K562 (cell line): ENCODE results near the gene ATP7B. TPM values are rescaled to one million over a fixed set of nuclear protein-coding genes. Genes with fewer than 3 reads are reported as not detected.

Experiments used
- ATAC-seq: fragments of 200-7000 bp; cut with Tn5 transposase; 3 replicates; pipeline ENCODE4 v1.9.1; 2020; ENCODE audit warnings: moderate library complexity
- BruUV-seq: library from RNA; stranded (reverse); fragments of 400-500 nt; replicated peaks from 2 replicates; lab custom pipeline; 2021; lab: Mats Ljungman, UMichigan
- CTCF ChIA-PET: fragments of 300-600 bp; formaldehyde crosslinking; extraction: SDS; loops from one replicate; lab custom pipeline; 2021; ENCODE audit warnings: low intra/inter-chr PET ratio; lab: Yijun Ruan, JAX
- POLR2A ChIA-PET: fragments of 300-600, 350-650 bp; sonication (Branson Sonifier 250); formaldehyde crosslinking; extraction: SDS; loops from one replicate; lab custom pipeline; 2021; ENCODE audit warnings: antibody characterized with exemption, inconsistent platforms; lab: Yijun Ruan, JAX
- DNase-seq, 4 experiments: peaks; one replicate each; pipeline versions ENCODE4 v3.0.0 to v3.0.0-alpha.2; 2011 to 2018; ENCODE audit warnings: low spot score in 3 of 4, mixed read lengths in 3 of 4; ENCODE audit errors: extremely low read depth in 1 of 4
- FAIRE-seq: peaks from 2 replicates; lab custom pipeline; 2011; peaks lifted over from hg19 to GRCh38; lab: Jason Lieb, UNC
- H2AFZ ChIP-seq: 2 replicates; pipeline ENCODE4 v1.6.0; 2011; ENCODE audit warnings: low read depth, low read length, control low read depth, inconsistent platforms
- H3K27ac ChIP-seq: fragments of 200-600 bp; 3 replicates; pipeline ENCODE4 v1.8.0; 2011; ENCODE audit warnings: low read depth, mild to moderate bottlenecking, control low read depth, inconsistent platforms, low read length, moderate library complexity, mixed read lengths; ENCODE audit errors: extremely low read depth
- H3K27me3 ChIP-seq, 2 experiments: fragments of 300-600 bp in 1 of 2; 2 replicates in 1 of 2; 3 replicates in 1 of 2; pipeline versions ENCODE4 v1.6.0 to v1.8.0; 2011; ENCODE audit warnings: inconsistent platforms in 2 of 2, low read length in 2 of 2, mild to moderate bottlenecking in 1 of 2, mixed read lengths in 1 of 2, moderate library complexity in 1 of 2; ENCODE audit not compliant: control insufficient read depth in 2 of 2, insufficient read depth in 2 of 2
- H3K36me3 ChIP-seq: fragments of 300-600 bp; 3 replicates; pipeline ENCODE4 v1.8.0; 2011; ENCODE audit warnings: mild to moderate bottlenecking, low read length, inconsistent platforms; ENCODE audit not compliant: control insufficient read depth, insufficient read depth
- H3K4me1 ChIP-seq, 2 experiments: fragments of 200-600 bp in 1 of 2; replicated peaks in 1 of 2; 2 replicates in 1 of 2; 3 replicates in 1 of 2; pipeline versions ENCODE4 v1.5.1 to v1.8.0; 2011; ENCODE audit warnings: inconsistent platforms in 2 of 2, low read length in 2 of 2, mild to moderate bottlenecking in 1 of 2, mixed read lengths in 1 of 2, moderate library complexity in 1 of 2; ENCODE audit not compliant: control insufficient read depth in 2 of 2, insufficient read depth in 2 of 2
- H3K4me2 ChIP-seq: 2 replicates; pipeline ENCODE4 v1.6.1; 2011; ENCODE audit warnings: low read length, control low read depth, inconsistent platforms, mixed read lengths; ENCODE audit not compliant: insufficient read depth
- H3K4me3 ChIP-seq: fragments of 200-600 bp; sonication (generic), shearing (Covaris generic); 2 replicates; pipeline ENCODE4 v1.5.1; 2016; ENCODE audit warnings: control low read depth, inconsistent platforms
- H3K79me2 ChIP-seq: fragments of 200-600 bp; 3 replicates; pipeline ENCODE4 v1.8.0; 2011; ENCODE audit warnings: low read length, inconsistent platforms; ENCODE audit not compliant: control insufficient read depth, insufficient read depth
- H3K9ac ChIP-seq, 2 experiments: 2 replicates each; pipeline versions ENCODE4 v1.6.0 to v1.6.1; 2011; ENCODE audit warnings: low read depth in 2 of 2, low read length in 2 of 2, control low read depth in 1 of 2, inconsistent platforms in 1 of 2, mild to moderate bottlenecking in 1 of 2, mixed read lengths in 1 of 2; ENCODE audit not compliant: insufficient read depth in 1 of 2
- H3K9me1 ChIP-seq: one replicate; pipeline ENCODE4 v1.6.0; 2011; ENCODE audit warnings: inconsistent platforms, mild to moderate bottlenecking, low read length, moderate library complexity; ENCODE audit not compliant: control insufficient read depth, insufficient read depth
- H3K9me3 ChIP-seq: replicated peaks from 2 replicates; pipeline ENCODE4 v1.5.1; 2011; ENCODE audit warnings: low read depth, low read length, inconsistent platforms; ENCODE audit not compliant: control insufficient read depth, insufficient read depth
- H4K20me1 ChIP-seq: replicated peaks from 2 replicates; pipeline ENCODE4 v1.6.1; 2011; ENCODE audit warnings: low read length, inconsistent platforms, mixed read lengths; ENCODE audit not compliant: control insufficient read depth, insufficient read depth
- CTBP1 ChIP-seq: fragments of 450-650 bp; IDR thresholded peaks from 2 replicates; pipeline ENCODE4 v1.6.1; 2016; ENCODE audit warnings: borderline replicate concordance
- HDAC3 ChIP-seq: fragments of 450-650 bp; IDR thresholded peaks from 2 replicates; pipeline ENCODE4 v1.6.1; 2018; ENCODE audit warnings: borderline replicate concordance, mild to moderate bottlenecking, moderate library complexity; ENCODE audit not compliant: partially characterized antibody
- HEY1 ChIP-seq: fragments of 250-450 bp; sonication (Bioruptor Pico); IDR thresholded peaks from 2 replicates; pipeline ENCODE4 v1.5.0; 2020; ENCODE audit warnings: mild to moderate bottlenecking, moderate library complexity, borderline replicate concordance
- MBD2 ChIP-seq: sonication (generic); IDR thresholded peaks from 2 replicates; pipeline ENCODE4 v1.6.1; 2016; ENCODE audit warnings: low read depth, borderline replicate concordance
- MNT ChIP-seq, 2 experiments: fragments of 450-650 bp; conservative IDR thresholded peaks; 2 replicates each; pipeline ENCODE4 v1.6.1; 2017; ENCODE audit warnings: mild to moderate bottlenecking in 2 of 2, moderate library complexity in 2 of 2
- NKRF ChIP-seq: fragments of 450-650 bp; IDR thresholded peaks from 2 replicates; pipeline ENCODE4 v1.6.1; 2016; ENCODE audit warnings: borderline replicate concordance
- PCBP2 ChIP-seq: fragments of 200-400 bp; formaldehyde crosslinking; IDR thresholded peaks from 2 replicates; pipeline ENCODE4 v1.6.1; 2018; ENCODE audit warnings: low read length, low read depth, mild to moderate bottlenecking, moderate library complexity; ENCODE audit not compliant: poor library complexity, severe bottlenecking
- POU5F1 ChIP-seq: fragments of 150-350 bp; IDR thresholded peaks from 2 replicates; pipeline ENCODE4 v1.6.1; 2014; ENCODE audit warnings: borderline replicate concordance, low read length, low read depth, mild to moderate bottlenecking; ENCODE audit not compliant: partially characterized antibody
- SIX5 ChIP-seq, 2 experiments: IDR thresholded peaks; 2 replicates each; pipeline ENCODE4 v1.6.1; 2011; ENCODE audit warnings: low read length in 2 of 2, borderline replicate concordance in 1 of 2, low read depth in 1 of 2, mild to moderate bottlenecking in 1 of 2, moderate library complexity in 1 of 2; ENCODE audit not compliant: insufficient read depth in 1 of 2
- WHSC1 ChIP-seq: IDR thresholded peaks from one replicate; pipeline ENCODE4 v1.6.1; 2012; ENCODE audit warnings: low read length, control low read depth, inconsistent platforms
- ZNF347 ChIP-seq: fragments of 450-650 bp; formaldehyde crosslinking; IDR thresholded peaks from 2 replicates; pipeline ENCODE4 v1.4.0; 2020; ENCODE audit warnings: low read depth, mild to moderate bottlenecking, moderate library complexity
- WGBS: fragments of 100-300 bp; shearing (Covaris generic); methylation state at CpG from one replicate; pipeline ENCODE4 v1.1.6; 2016; ENCODE audit warnings: low coverage, mixed read lengths; ENCODE audit not compliant: insufficient coverage; ENCODE audit errors: missing lambda C conversion rate; 5-methylcytosine and 5-hydroxymethylcytosine counted together
- in situ Hi-C: fragments of 300-500 bp; cut with MboI; formaldehyde crosslinking; loops from 4 replicates; pipeline ENCODE4 v1.15.0; 2018; ENCODE audit warnings: inconsistent platforms, mixed read lengths
- intact Hi-C: fragments of 100-400 bp; cut with micrococcal nuclease; formaldehyde crosslinking; loops from 2 replicates; pipeline ENCODE4 v1.14.2; 2022
- polyA plus RNA-seq, 8 experiments: library from polyadenylated mRNA; depleted of rRNA in 4 of 8; stranded (reverse) in 5 of 8; unstranded in 3 of 8; fragments of >200 nt; fragmentation: Nextera tagmentation in 2 of 8; fragmentation: Illumina TruSeq in 1 of 8; extraction: Ambion mirVana in 2 of 8; extraction: Trizol in 1 of 8; gene quantifications; 2 replicates each; pipeline versions ENCODE4 v1.2.1 to v1.2.3, GENCODE V29; 2011 to 2014; ENCODE audit warnings: inconsistent platforms in 1 of 8, missing spikeins in 1 of 8
- total RNA-seq, 7 experiments: library from RNA; depleted of rRNA in 6 of 7; stranded (reverse); fragments of >200 nt in 6 of 7; fragmentation: Illumina TruSeq in 2 of 7; extraction: Trizol in 2 of 7; gene quantifications; 2 replicates each; pipeline versions ENCODE4 v1.2.1 to v1.2.3, GENCODE V29; 2011 to 2021; ENCODE audit warnings: low replicate concordance in 1 of 7
- TF ChIP-seq, protein P1 (sequence below): IDR thresholded peaks from 2 replicates; pipeline ENCODE4 v1.6.1; 2011; ENCODE audit warnings: borderline replicate concordance, low read depth, mild to moderate bottlenecking, moderate library complexity, low read length; ENCODE audit not compliant: insufficient read depth, poor library complexity, severe bottlenecking
- TF ChIP-seq, protein P2 (sequence below): IDR thresholded peaks from 2 replicates; pipeline ENCODE4 v1.6.1; 2011; ENCODE audit not compliant: insufficient read length; ENCODE audit errors: extremely low read depth
- TF ChIP-seq, protein P3 (sequence below): IDR thresholded peaks from 3 replicates; pipeline ENCODE4 v1.6.1; 2011; ENCODE audit warnings: borderline replicate concordance, mild to moderate bottlenecking; ENCODE audit not compliant: insufficient read length, insufficient read depth

Gene ATP7B
- total and polyA plus RNA-seq, 9 of the 15 experiments (the other 6 are each of a cell fraction or from before 2014, with no cell fraction given) = 1.1 to 20.4 (median 8.5) TPM

DNA sequence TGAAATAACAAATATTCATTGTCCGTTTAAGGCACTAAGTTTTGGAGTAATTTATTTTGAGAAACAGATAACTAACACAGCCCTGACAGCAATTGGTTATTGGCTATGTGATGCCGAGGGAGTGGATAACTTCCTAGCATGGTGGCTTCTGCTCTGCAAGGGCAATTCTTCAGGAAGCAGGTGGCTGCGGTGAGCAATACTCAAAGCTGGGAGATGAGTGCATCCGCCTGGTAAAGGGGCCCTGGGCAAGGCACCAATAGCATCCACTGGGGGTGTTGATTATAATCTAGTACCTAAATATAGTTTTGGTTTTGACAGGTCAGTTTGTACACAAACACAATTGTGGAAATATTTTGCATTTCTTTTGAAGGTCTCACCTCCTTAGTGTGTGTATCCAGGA, 108.5 kb downstream of the ATP7B start:
- peaks cover 3 to 4% of the 10 kb centered on the region in 2 experiments; a peak in 2 of 5 replicates for H3K4me1 ChIP-seq
- in situ Hi-C loops (no loop called here), intact Hi-C loops (no loop called here)
- H3K4me2 ChIP-seq = no peak overlapping the region
- no peak overlapping the region for H3K4me3 ChIP-seq
- no peak for DNase-seq
- WGBS = 55% methylated on average over 4 of the region's 4 CpGs
- H3K36me3 ChIP-seq = no peaks in the 10 kb centered on the region
- H3K9me1 ChIP-seq = no peaks in the 10 kb centered on the region
- ChIA-PET POLR2A (no interaction called here), CTCF (interaction anchor here (0.6 kb wide), 1 partner anchor 218 kb away, joined by 3 read pairs; no protein-coding TSS in a partner anchor)
- no peaks in the 10 kb centered on the region for H3K27me3 ChIP-seq
- FAIRE-seq = no peak
- H3K27ac ChIP-seq = no peak overlapping the region
- no peak for ATAC-seq
- no peak overlapping the region for H3K9ac ChIP-seq
- BruUV-seq = no TSS peak
- H2AFZ ChIP-seq = no peak overlapping the region
- no peaks in the 10 kb centered on the region for H3K79me2 ChIP-seq
- no peaks in the 10 kb centered on the region for H3K9me3 ChIP-seq
- no peaks in the 10 kb centered on the region for H4K20me1 ChIP-seq
- no peak for TF ChIP-seq NKRF
- no peak for TF ChIP-seq WHSC1
- TF ChIP-seq POU5F1 = no peak
- TF ChIP-seq, protein P1, sequence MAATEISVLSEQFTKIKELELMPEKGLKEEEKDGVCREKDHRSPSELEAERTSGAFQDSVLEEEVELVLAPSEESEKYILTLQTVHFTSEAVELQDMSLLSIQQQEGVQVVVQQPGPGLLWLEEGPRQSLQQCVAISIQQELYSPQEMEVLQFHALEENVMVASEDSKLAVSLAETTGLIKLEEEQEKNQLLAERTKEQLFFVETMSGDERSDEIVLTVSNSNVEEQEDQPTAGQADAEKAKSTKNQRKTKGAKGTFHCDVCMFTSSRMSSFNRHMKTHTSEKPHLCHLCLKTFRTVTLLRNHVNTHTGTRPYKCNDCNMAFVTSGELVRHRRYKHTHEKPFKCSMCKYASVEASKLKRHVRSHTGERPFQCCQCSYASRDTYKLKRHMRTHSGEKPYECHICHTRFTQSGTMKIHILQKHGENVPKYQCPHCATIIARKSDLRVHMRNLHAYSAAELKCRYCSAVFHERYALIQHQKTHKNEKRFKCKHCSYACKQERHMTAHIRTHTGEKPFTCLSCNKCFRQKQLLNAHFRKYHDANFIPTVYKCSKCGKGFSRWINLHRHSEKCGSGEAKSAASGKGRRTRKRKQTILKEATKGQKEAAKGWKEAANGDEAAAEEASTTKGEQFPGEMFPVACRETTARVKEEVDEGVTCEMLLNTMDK = no peak
- no peak for TF ChIP-seq HEY1 (CRISPR knock-in tag)
- no peak for TF ChIP-seq ZNF347 (CRISPR knock-in tag)
- TF ChIP-seq PCBP2 = no peak
- TF ChIP-seq MNT (conservative IDR thresholded peaks at IDR 0.05) = no peak
- no peak for TF ChIP-seq SIX5 (IDR thresholded peaks at IDR 0.05; ENCODE audit: borderline replicate concordance in 1 of 2, insufficient read depth in 1 of 2, low read depth in 1 of 2, low read length in 2 of 2)
- TF ChIP-seq, protein P2, sequence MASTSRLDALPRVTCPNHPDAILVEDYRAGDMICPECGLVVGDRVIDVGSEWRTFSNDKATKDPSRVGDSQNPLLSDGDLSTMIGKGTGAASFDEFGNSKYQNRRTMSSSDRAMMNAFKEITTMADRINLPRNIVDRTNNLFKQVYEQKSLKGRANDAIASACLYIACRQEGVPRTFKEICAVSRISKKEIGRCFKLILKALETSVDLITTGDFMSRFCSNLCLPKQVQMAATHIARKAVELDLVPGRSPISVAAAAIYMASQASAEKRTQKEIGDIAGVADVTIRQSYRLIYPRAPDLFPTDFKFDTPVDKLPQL = no peak
- no peak for TF ChIP-seq HDAC3
- TF ChIP-seq, protein P3, sequence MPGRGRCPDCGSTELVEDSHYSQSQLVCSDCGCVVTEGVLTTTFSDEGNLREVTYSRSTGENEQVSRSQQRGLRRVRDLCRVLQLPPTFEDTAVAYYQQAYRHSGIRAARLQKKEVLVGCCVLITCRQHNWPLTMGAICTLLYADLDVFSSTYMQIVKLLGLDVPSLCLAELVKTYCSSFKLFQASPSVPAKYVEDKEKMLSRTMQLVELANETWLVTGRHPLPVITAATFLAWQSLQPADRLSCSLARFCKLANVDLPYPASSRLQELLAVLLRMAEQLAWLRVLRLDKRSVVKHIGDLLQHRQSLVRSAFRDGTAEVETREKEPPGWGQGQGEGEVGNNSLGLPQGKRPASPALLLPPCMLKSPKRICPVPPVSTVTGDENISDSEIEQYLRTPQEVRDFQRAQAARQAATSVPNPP = no peak
- no peak for TF ChIP-seq CTBP1
- TF ChIP-seq MBD2 = no peak
